Measurements from ENCODE around the gene VMP1. TPM values are rescaled to one million over a fixed set of nuclear protein-coding genes. Genes with fewer than 3 reads are reported as not detected.

The VMP1 gene
- polyA plus RNA-seq, 2 of the 4 experiments (the other 2 are of a cell fraction) = 395 to 726 TPM

- TF ChIP-seq JUN (IDR thresholded peaks at IDR 0.05) (0 out of 5 replicates have a peak, but pooled peaks have one; percentile 14 to 17), POLR2A (IDR thresholded peaks at IDR 0.05; ENCODE audit: low read length) (no peak), CBX8 (IDR thresholded peaks at IDR 0.05) (no peak), KDM1A (IDR thresholded peaks at IDR 0.05; ENCODE audit: low read depth) (no peak), HEYL (CRISPR knock-in tag; IDR thresholded peaks at IDR 0.05) (no peak; the same call in none of the 2 replicates), HOXA7 (CRISPR knock-in tag; IDR thresholded peaks at IDR 0.05) (peak; percentile 84; the same call in 1 of the 2 replicates), HMGXB4 (CRISPR knock-in tag; IDR thresholded peaks at IDR 0.05; ENCODE audit: borderline replicate concordance) (no peak; the same call in 1 of the 2 replicates), ATOH8 (CRISPR knock-in tag; IDR thresholded peaks at IDR 0.05; ENCODE audit: low read depth) (peak; percentile 90; the same call in 1 of the 2 replicates), HES2 (IDR thresholded peaks at IDR 0.05) (no peak), TFCP2L1 (CRISPR knock-in tag; IDR thresholded peaks at IDR 0.05) (peak; percentile 78; the same call in 1 of the 2 replicates), FOSL2 (IDR thresholded peaks at IDR 0.05) (no peak), FOSL2 (CRISPR knock-in tag; IDR thresholded peaks at IDR 0.05) (0 out of 2 replicates have a peak, but pooled peaks have one; percentile 46), ZNF302 (CRISPR knock-in tag; IDR thresholded peaks at IDR 0.05) (peak; percentile 46; the same call in 1 of the 2 replicates), HOXB13 (CRISPR knock-in tag; IDR thresholded peaks at IDR 0.05; ENCODE audit: low read depth) (peak; percentile 75; the same call in 1 of the 2 replicates), NFE2L2 (conservative IDR thresholded peaks at IDR 0.05; ENCODE audit: low read length) (no peak), PHF8 (IDR thresholded peaks at IDR 0.05; ENCODE audit: borderline replicate concordance, low read depth) (no peak), GATA3 (IDR thresholded peaks at IDR 0.05; ENCODE audit: borderline replicate concordance) (no peak; the same call in 1 of the 2 replicates), RARB (CRISPR knock-in tag; IDR thresholded peaks at IDR 0.05) (peak; percentile 83; the same call in 1 of the 2 replicates), TP53 (CRISPR knock-in tag; IDR thresholded peaks at IDR 0.05) (no peak), USF2 (IDR thresholded peaks at IDR 0.05) (peak; percentile 17; the same call in 1 of the 2 replicates), EHF (CRISPR knock-in tag; IDR thresholded peaks at IDR 0.05) (peak; percentile 96), FOSB (CRISPR knock-in tag; IDR thresholded peaks at IDR 0.05) (no peak; the same call in 1 of the 2 replicates), ESRRA (IDR thresholded peaks at IDR 0.05; ENCODE audit: borderline replicate concordance, low read length) (no peak), MAX (IDR thresholded peaks at IDR 0.05) (peak; percentile 82), FOXS1 (CRISPR knock-in tag; IDR thresholded peaks at IDR 0.05) (peak; percentile 73; the same call in 1 of the 2 replicates), CEBPB (IDR thresholded peaks at IDR 0.05) (peak; percentile 9 to 49; a peak in 3 of 4 replicates), HOXB5 (CRISPR knock-in tag; IDR thresholded peaks at IDR 0.05) (peak; percentile 88), ZSCAN20 (CRISPR knock-in tag; IDR thresholded peaks at IDR 0.05) (peak; percentile 83), CTCF (IDR thresholded peaks at IDR 0.05) (no peak)
- POLR2A ChIA-PET = interaction anchor here (0.6 to 3.9 kb wide), 11 partner anchors 9 to 55 kb away, joined by 3 to 127 read pairs (median 9); no protein-coding TSS in a partner anchor
- CTCF ChIA-PET = interaction anchor here (1.1 to 1.7 kb wide), 6 partner anchors 10 to 53 kb away, joined by 3 to 5 read pairs (median 4); no protein-coding TSS in a partner anchor
Measured at GRCh38 chr17:59804901-59805465, 97.5 kb downstream of the VMP1 start.

More at GRCh38 chr17:59804901-59805465, 97.5 kb downstream of the VMP1 start:
- H3K9me3 ChIP-seq = no peaks in the 10 kb centered on the region
- H3K4me3 ChIP-seq = peak overlapping the region; percentile 4; the same call in 1 of the 3 replicates
- peaks cover 85% of the 10 kb centered on the region for H3K4me1 ChIP-seq
- under 1% methylated on average over 6 of the region's 6 CpGs for WGBS (ENCODE audit: missing lambda C conversion rate)
- peak overlapping the region; percentile 90 to 92 for H3K27ac ChIP-seq
- H3K4me2 ChIP-seq = peak overlapping the region; percentile 74
- FAIRE-seq = peak; percentile 95
- peak in 1 of 2 experiments; percentile 29; a peak in 3 of 6 replicates for ATAC-seq
- DNase-seq (ENCODE audit: low read depth in 1 of 2, low spot score in 1 of 2) = peak in 1 of 2 experiments; percentile 89
